SIG-M5 (cell line): ENCODE measurements around the gene AHDC1.

Experiments
- DNase-seq: peaks from one replicate; lab custom pipeline; 2025; lab: John Stamatoyannopoulos, UW

Gene AHDC1

DNA sequence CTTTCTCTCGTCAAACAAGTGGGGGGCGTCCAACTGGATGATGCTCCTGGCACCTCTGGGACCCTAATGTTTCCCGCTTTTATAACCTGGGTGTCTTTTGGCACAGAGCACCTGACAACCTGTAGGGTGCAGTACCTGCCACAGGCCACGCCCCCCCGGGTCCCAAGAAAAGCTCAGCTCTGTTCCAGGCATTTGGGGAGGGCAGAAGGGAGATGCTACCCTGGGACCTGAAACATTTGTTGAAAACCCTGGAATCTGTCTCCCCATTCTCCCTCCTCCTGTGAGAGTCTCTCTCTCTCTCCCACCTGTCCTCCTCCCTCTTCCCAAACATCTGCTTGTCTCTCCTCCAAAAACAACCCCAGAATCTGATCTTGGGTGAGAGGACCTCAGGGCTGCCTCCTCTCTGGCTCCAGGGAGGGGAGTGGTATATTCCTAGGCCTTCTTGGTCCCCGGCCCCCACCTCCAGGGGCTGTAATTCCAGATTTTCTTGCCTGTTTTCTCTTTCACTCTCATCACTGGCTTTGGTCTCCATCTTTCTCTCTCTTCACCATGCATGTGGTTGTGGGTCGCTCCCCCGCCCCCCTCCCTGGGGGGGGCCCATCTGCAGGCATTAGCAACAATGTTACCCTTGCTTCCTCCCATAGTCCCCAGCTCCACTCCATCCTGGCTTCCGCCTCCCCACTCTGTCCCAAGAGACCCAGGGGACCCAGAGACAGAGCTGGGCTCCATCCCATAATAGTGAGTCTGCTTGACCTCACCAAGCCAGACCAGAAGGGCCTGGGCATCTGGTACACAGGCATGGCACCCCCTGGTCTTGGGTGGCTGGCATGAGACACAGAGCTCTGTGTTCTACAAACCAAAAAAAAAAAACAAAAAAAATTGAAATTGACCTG, 4.1 kb downstream of the AHDC1 start:
- no peak for DNase-seq

DNA sequence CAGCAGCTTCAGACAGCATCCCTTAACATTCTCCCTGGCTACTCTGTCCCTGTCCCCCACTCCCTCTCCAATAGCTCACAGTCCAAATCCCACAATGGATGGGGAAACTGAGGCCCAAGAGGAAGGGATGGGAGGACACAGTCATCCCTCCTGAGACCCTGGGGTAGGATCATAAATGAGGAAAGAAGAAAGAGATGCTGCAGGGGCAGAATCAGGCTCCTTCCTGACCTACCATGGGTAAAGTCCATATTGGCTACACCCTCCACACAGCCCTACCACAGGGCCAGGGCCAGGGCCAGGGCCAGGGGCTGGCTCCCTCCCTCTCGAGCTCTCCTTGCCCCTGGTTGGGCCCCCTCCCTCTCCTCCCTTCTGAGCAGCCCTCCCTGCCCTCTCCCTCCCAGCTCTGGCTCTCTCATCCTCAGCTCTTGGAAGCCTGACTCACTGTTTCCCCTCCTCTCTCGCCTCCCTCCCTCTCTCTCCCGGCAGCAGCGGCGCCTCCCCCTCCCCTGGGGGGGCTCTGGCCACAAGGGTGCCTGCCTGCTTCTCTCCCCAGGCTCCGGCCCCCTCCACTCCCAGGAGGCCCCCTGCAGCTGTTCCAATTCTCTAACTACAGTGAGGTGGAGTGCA, 4.9 kb downstream of the AHDC1 start:
- no peak for DNase-seq

DNA sequence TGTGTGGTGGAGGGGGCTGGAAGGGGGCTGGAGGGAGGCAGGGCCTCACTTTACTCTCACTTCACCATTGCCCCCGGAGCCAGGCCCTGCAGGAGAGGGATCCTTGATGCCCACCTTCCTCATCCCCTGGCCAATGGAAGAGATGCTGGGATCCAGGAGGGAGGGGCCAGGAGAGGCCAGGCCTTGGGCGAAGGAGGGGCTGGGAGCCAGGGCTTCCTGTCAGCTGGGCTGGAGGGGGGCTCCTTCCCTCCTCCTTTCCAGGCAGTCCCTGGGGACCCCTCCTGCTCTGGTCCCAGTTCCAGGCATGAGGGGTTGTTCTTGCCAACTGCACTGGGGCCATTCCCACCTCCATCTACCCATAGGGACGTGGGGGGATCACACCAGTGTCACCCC, 5.7 kb downstream of the AHDC1 start:
- no peak for DNase-seq

DNA sequence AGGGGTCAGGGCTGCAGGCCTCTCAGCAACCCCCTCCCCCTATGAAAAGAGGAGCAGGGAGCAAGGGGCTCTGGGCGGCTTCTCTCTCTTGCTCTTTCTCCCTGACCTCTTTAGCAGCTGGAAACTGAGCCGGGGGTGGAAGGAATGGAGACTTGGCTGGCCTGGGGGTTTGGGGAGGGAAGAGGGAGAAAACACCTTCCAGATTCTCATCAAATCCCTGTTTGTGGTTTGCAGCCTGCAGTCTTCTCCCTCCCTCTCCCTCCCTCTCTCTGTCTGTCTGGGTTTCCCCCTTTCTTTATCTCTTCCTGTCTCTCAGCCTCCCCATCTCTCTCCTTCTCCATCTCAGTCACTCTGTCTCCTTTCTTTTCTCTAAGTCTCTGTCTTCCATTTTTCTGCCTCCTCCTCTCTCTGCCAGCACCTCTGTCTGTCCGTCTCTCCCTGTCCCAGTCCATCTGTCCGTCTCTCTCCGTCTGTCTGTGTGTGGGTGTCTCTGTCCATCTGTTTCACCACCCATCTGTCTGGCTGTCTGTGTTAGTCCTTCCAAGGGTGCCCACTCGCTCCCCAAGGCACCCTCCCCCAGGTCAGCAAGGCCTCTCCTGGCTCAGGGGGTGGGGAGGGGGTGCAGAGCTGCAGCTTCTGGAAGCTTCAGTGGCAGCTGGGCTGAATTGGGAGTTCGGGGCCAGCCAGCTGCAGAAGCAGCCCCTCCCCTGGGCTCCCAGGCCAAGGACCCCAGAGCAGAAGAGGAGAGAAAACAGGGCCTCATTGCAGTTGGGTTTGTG, 6.2 kb downstream of the AHDC1 start:
- DNase-seq, result no peak

DNA sequence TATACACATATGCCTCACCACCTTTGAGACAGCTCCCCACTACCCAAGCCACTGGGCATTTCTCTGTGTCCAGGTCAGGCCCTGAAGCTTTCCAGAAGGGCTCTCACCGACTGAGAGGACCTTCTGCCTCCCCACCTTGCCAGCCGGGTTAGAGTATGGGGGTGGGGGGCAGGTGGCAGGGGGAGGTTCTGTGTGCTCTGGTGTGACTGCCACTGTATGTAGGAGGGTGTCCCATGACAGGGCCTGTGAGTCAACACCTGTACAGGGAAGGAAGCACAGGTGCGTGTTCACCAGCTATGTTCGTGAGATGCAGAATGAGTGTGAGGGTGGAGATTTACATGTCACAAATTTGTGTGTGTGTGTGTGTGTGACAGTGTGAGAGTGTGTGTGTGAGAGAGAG, 7.0 kb downstream of the AHDC1 start:
- no peak for DNase-seq

DNA sequence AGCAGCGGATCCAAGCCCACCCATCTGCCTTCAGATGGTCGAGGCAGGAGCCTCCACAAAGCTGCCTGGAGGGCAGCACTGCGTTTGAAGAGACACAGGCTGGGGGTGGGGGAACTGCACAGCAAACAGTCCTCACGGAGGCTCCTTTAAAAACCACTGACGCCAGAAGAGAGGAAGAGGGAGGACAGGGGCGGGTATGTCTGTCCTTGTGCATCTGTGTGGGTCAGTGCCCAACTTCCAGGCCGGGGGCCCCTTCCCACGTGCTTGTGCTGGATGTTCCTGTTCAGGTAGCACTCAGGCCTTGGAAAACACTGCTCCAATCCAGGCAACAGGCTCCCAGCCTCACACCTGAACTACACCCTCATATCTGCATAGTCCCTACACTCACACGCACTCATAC, 7.7 kb downstream of the AHDC1 start:
- DNase-seq, result no peak

DNA sequence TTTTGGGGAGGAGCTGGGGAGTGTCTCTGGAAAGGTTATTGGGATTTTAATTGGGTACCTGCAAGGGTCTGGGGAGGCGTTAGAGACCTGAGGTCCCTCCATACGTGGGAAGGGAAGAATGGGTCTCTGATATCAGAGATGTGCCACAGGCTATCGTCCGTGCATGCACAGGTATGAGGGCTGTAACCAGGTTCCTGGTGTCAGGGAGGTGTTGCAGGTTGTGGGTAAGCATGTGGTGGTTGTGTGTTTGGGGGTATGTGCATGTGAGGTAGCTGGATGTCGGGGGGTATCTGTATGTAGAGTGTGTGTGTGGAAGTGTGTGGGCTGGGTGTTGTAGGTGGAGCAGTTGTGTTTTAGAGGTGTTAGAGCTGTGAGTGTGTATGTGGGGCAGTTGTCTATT, 8.3 kb downstream of the AHDC1 start:
- DNase-seq, result no peak

DNA sequence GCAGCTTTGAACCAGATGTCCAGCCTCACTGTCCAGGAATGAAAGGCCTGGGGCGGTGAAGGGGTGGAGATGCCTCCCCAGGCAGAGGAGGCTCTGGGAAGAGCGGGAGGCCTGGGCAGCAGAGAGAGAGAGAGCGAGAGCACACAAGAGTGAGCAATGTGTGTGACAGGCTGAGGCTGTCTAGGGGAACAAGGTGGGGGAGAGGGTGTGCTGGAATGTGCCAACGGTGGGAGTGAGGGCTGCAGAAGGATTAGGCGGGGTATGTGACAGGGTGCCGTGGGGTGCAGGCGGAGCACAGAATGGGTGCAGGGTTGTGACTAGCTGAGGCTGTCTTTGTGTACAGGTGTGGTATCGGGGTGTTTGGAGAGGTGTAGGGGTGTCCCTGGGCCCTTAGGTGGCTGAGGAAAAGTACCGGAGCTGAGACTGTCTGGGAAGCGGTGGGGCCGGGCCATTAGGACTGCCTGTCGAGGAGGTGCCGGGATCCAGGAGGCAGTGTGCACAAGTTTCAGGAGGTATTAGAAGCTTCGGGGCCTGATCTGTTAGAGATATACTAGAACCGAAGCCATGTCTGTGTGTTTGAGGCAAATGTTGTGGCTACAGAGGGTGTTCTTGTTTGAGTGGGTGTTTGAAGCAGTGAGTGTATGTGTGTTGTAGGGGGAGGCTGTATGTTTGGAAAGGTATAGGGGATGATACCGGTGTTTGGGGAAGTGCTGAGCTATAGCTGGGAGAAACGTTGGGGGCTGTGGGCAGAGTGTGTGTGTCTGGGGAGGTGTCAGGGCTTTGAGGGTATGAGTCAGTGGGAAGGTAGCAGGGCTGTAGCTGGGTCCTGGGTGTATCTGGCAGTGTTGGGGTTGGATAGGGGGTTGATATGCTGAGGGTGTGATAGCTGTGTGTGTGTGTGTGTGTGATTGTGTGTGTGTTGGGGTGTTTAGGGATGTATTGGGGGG, 9.1 kb downstream of the AHDC1 start:
- no peak for DNase-seq

DNA sequence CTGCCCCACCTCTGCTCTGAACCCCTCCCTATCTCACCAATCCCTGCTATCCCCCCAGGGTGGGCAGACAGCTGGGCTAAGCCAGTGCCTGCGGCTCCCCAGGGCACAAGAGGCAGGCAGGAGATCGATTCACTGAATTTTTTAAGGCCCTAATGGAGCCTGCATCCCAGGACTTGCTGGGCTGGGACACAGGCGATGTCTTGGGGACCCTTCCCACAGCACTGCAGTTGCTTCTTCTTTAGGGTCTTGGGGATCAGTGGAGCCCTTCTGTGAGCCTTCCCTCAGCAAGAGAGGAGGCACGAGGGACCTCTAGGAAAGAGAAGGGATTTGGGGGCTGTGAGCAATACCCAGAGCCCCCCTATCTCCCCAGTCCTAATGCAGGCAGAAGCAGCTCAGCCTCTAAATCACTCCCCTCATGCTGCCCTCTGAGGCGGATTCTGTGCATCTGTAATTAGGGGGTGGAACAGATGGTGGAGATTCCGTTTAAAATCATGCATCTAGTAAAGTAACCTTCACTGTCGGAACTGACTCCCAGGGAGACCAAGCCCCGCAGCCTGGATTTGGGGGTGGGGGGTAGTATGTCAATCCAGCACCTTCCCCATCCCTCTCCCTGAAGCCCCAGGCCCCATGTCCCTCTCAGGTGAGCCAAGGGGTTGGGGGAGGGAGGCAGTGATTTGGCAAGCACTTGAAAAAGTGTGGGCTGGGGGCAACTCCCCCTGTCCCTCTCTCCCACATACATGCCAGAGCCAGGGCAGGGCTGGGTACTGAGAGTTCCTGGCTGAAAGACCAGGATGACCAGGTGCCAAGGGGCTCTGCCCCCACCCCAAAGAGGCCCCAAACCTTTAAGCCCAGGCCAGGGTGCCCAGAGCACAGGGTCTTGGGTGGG, 10.0 kb downstream of the AHDC1 start:
- DNase-seq, result no peak

DNA sequence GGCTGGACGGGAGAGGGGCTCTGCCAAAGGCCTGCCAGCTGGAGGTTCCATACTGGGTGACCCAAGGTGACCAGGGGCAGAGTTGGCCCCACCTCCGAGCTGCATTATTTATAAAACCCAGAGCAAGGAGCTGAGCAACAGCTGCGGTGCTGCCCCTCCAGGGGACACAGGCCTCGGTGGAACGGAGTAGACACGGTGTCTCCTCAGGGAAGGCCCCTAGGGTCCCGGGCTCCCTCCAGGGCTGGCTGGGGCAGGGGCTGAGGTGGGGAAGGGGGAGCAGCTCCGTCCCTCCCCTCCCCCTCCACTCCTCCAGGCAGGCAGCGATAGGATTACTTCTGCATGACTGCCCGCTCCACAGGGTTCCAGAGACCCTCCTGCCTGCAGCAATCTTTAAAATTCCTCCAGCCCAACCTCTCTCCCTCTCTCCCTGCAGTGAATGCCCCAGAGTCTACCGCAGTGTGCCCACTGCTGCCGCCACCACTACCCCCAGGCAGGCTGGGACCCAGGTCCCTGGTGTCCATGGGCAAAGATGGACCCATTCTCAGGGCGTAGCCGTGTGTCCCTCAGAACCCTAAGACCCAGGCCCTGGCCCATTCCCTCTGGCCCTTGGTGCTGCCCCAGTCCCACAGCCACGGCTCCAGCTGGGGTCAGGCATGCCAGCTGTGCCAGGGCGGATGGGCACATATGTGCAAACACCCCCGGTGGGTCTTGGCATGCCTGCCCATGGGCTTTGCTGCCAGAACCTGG, 10.8 kb downstream of the AHDC1 start:
- DNase-seq, result no peak

DNA sequence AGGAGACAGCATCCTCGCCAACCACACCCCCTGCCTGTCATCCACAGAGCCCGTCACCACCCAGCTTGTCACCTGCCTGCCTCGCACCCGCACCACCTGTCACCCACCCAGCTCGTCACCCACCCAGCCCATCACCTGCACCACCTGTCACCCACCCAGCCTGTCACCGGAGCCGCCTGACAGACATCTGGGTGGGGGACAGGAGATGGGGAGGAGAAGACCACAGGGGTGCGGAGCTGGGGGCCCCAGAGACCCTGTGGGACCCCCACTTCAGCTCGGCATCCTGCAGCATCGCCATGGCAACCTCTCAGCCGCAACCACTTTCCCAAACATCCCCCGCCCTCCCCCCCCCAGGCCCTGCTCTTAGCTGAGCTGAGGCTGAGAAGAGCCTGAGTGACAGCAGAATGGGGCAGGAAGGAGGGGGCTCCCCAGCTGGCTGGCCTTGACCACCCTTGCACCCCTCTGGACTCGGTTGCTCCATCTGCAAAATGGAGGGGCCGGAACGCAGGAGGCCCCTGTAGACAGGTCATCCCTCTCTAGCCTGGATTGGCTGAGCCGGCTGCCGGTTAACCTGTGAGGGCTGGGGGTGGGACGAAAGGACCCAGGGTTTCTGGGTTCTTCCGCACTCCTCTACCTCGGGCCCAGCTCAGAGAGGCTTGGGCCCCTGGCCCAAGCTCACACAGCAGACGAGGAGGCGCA, 11.6 kb downstream of the AHDC1 start:
- no peak for DNase-seq

DNA sequence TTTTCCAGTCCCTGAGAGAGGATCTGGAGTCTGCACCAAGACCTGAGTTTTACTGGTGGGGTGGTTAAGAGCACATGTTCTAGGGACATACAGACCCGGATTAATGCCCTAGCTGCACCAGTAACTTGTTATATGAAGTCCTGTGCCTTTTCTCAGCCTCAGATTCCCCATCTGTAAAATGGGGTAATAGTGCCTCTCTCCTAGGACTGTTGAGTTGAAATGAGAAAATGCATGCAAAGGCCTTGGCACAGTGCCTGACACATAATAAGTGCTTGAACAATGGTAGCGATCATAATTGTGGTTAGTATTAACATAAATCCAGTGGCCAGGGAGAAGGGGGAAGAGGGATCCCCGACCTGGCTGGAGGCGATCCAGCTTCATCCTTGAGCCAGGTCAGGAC, 12.3 kb downstream of the AHDC1 start:
- no peak for DNase-seq

DNA sequence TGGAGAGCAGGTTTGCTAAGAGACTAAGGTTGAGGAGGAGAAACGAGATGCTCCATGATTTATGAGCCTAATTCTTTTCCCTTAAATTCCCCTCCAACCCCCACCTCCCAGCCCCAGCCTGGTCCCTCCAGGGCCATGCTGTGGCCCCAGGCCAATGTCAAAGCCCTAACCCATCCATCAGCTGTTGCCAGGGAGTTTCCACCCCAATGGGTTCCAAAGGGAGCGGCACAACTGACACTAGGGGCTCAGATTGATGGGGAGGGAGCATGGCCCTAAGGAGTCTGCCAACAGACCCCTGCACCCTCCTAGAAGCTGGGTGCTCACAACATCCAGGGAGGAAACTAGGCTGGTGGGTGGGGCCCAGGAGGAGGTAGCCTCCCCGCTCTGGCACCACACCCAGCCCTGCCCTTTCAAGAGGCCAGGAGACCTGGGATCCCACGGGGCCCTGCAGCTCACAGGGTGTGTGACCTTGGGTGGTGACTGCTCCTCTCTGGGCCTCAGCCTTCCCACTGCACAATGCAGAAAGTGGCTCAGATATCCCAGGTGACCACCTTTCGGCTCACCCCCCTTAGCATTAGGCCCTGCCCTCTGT, 12.9 kb downstream of the AHDC1 start:
- DNase-seq, result no peak

DNA sequence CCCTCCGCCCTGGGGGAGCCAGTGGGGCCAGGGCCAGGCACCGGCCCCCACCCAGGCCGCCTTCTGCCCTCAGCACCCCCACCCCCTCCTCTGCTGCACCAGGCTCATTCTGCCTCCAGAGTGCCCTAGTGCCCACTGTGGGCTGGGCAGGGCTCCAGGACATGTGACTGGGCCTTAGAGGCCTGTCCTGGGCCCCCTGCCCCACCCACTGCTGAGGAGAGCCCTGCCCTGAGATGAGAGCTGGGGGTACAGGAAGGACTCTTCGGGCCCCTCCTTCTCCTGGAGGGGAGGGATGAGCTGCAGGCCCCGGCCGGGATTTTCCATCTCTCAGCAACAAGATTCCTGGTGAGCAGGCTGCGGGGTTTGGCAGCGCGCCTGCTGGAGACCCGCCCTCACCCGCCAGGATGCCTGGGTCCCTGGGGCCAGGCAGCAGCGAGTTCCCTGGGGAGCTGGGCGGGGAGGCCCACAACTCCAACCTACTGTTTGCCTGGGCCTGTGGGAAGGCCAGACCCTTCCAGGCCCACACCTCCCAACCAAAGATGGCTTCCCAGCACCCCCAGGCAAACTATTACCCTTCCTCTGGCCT, 14.0 kb downstream of the AHDC1 start:
- no peak for DNase-seq

DNA sequence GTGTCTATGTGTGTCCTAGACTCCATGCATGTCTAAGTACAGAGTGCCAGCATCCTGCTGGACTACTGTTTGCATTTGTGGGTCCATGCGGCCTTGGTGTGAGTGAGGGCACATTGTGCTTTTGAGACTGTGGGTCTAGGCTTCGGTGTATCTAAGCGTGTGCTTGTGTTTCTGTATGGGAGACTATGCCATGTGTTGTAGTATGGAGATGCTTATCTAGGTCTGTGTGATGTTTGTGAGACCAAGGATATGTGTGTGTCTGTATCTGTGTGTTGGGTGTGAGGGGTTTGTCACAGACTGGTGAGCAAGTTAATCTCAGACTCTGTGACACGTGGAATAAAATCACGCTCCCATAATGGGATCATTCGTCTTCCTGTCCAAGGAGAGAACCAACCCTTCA, 14.5 kb downstream of the AHDC1 start:
- DNase-seq, result no peak

DNA sequence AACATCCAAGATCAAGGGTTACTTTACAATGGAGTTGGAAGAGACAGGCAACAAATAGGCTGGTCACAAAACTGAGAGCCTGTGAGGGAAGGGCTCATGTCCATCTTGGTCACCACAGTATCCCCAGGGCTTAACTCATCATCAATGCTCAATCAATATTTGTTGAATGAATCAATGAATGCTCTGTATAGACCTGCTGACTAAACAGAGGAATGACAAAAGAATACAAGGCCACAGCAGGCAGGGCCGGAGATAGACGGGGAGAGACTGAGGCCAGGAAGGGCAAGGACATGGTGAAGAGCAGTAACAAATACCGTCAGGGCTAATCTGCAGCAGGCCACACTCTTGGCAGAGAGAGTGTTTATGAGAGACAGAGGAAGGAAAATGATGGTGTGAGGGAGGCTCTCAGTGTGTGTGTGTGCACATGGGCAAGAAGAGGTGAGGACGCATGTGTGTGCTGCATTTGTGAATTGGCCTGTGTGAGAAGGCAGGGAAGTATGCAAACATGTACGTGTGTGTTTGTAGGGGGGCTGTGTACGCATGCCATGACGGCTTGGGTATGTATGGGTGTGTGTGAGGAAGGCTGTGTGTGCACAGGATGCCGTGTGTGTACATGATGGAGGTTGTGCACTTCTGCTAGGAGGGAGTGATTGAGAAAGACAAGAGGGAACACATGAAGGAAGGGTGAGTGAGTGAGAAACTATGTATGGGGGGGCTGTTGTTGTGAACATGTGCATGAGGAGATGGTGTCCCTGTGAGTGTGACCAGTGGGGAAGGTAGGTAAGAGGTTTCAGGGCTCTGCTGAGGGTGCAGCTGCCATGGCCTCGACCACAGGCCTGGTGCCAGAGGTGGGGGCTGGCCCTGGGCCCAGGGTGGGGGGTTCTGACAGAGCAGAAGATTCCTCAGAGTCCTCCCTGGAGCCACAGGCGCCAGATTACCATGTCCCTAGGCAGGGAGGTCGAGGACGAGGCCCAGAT, 15.4 kb downstream of the AHDC1 start:
- DNase-seq, result no peak

DNA sequence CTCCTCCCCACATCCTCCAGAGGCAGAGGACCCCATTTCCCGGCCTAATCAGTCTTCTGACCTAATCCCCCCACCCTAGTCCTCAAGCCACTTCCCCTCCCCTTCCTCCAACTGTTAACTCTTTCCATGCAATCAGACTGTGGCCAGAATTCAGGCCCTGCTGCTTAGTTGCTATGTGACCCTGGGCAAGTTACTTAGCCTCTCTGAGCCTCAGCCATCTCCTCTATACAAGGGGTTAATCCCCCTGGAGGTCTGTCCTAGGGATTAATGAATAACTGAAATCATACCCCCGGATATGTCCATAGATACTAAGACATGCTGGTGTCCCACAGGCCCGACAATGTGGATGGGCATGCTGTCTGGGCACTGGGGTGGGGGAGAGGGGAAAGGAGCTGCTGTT, 18.3 kb downstream of the AHDC1 start:
- DNase-seq, result no peak
